Embryonic facial prominence (tissue), 1 donor: ENCODE measurements around the gene RSKR.
"Not testable (repeated sequence)": the region's sequence is repeated elsewhere in the genome, so short reads cannot be mapped to it uniquely, and the experiment has no call there.

ENCODE experiments used
- DNase-seq: peaks from one replicate; pipeline ENCODE4 v3.0.0-alpha.2; 2016; ENCODE audit errors: extremely low spot score

Gene RSKR

GRCh38 chr17:28578246-28579195 lies 35.5 kb downstream of the RSKR start:
- no peak for DNase-seq

DNA sequence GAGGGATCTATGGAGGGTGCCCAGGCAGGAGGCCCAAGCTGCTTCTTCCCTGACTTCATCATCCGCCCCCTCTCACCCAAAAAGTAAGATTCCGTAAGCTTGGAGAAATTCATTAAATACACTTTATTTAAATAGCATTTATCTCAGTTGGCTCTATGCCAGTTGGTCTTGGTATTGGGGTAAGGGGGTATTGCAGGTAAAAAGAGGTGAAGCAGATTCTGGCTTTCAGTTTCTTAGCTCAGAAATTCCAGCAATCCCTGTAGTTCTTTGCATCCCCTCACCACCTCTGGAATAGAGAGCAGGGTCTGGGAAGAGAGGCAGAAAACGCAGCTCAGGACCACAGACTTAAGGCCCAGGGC lies 36.5 kb downstream of the RSKR start:
- no peak for DNase-seq

DNA sequence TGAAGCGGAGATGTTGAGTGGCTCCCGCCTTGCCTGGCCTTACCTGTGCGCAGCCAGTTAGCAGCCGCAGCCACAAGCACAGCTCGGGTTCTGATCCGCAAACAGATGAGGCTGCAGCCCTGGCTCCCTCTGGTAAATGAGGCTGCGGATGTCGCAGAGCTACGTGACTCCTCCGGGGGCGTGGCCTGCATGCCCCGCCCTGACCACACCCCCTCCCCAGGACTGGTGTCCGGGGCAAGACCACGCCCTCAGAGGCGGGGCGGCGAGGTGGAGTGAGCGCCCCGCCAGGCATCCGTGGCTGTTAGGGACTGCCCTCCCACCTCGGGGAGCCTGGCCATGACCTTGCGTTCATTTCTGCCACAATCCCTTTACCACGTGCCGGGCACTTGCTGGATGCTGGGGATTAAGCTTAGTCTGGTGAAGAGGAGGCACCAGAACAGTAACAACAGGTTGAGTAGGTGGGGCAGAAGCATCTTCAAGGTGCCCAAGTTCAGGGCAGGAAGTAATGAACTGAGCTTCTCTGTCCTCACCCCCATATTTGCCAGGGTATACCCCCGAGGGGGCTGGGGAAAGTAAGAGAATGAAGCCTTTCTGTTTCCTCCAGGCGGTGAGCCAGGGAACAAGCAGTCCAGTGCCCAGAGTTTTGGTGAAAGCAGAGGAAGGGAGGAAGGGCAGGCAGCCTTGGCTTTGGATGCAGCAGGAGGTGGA lies 37.1 kb downstream of the RSKR start, which contains the start of gene ALDOC:
Gene ALDOC, minus strand, starts transcription at position 138 of the 708 bp plus-strand sequence. CDS start 1,363 bp downstream, outside the sequence.
- DNase-seq, result peak; percentile 25

DNA sequence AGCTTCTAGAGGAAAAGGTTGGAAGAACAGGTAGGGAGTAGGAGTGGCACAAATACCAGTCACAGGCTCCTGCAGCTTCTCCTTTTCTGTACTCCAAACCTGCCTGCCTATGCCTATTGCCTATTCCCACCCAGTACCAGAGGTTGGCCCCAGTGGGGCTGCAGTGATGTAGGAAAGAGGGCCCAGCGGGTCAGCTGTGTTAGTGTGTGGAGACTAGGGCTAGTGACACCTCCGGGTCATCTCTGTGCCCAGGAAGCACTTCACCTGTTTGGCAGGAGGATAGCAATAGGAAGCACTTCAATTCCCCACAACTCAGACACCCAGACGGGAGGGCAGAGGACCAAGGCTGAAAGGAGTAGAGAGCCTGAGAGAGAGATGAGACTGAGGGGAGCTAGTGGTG lies 38.0 kb downstream of the RSKR start:
- not testable (repeated sequence) for DNase-seq

DNA sequence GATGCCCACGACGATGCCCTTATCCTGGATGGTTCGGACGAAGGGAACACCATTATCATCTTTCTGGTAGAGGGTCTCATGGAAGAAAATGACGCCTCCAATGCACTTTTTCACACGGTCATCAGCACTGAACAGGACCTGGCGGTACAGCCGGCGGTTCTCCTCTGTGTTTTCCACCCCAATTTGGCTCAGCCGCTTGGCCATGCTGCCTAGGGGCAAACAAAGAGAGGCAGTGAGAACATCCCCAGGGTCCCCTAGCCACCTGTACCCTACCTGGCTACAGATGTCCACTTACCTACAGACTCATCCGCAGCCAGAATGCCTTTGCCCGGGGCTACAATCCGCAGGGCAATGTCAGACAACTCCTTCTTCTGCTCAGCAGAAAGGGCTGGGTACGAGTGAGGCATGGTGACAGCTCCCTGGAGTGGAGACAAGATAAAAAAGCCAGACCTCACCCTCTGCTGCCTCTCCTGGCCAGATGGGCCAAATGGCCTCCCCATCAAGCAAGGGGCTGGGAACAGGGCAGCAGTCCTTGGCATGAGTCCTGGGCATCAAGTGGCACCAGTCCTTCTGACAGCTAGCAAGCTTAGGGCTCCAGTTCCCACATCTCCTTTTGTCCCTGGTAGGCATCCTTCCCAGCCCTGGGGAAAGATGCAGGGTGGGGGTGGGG lies 38.7 kb downstream of the RSKR start:
- no peak for DNase-seq

DNA sequence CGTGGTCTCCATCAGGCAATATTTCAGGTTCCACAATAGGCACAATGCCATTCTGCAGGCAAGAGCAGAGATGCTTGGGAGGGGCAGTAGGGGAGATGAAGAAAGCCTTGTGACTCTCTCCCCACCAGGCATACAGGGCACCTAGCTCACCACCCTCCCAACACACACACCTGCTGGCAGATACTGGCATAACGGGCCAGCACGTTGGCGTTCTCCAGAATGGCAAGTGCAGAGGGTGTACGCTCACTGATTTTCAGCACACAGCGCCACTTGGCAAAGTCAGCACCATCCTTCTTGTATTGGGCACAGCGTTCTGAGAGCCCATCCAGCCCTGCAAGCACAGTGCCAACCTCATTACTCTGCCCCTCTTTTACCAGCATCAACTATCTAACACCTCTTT lies 39.5 kb downstream of the RSKR start:
- no peak for DNase-seq

GRCh38 chr17:28573966-28574480 lies 40.0 kb downstream of the RSKR start:
- DNase-seq, result no peak

DNA sequence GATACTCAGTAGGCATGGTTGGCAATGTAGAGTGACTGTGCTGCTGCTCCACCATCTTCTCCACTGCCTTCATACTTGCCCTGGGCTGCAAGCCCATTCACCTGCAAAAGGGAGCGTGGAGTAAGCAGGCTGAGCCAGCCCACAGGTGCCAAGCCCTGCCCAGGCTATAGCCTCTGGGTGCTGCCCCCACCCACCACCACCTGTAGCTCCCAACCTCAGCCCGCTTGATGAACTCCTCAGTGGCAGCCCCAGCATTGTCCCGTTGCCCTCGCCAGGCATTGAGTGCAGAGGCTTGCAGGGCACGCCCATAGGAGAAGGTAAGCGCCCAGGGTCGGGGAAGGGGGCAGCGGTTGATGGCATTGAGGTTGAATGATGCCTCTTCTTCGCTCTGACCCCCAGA lies 40.5 kb downstream of the RSKR start:
- no peak for DNase-seq

- no peak for DNase-seq
These were observed 41.0 kb downstream of the RSKR start for GRCh38 chr17:28573040-28573380.

DNA sequence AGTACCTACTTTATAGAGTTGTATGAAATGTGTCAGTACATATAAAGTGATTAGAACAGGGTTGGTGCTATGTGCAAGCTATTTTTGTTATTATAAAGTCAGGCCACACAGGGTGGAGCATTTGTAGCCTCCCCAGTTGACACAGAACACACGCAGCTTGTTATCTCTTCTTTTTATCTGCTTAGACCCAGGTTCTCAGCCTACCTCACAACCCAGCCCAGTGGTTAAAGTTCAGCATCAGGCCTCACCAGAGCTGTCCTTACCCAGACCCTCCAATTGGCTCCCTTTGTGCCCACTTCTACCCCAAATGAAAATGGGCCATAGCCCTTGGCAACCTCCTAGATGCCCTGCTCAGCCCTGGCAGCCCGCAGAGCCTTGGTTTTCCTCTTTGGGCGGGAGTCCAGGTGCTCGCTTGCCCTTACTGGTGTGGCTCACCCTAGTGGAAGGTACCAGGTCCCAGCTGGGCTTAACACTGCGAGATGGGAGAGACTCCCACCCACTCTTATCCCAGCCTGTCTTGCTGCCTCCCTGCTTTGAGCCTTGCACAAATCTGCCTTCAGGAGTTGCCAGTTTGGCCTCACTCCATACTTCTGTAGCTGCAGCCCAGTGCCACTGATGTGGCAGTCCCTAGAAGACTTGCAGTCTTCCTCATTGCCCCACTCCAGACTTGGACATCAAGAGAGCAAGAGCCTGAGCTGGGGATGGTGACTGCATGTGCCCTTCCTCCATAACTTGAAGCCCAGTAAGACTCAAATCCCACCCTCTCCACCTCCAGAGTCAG lies 41.5 kb downstream of the RSKR start:
- no peak for DNase-seq

DNA sequence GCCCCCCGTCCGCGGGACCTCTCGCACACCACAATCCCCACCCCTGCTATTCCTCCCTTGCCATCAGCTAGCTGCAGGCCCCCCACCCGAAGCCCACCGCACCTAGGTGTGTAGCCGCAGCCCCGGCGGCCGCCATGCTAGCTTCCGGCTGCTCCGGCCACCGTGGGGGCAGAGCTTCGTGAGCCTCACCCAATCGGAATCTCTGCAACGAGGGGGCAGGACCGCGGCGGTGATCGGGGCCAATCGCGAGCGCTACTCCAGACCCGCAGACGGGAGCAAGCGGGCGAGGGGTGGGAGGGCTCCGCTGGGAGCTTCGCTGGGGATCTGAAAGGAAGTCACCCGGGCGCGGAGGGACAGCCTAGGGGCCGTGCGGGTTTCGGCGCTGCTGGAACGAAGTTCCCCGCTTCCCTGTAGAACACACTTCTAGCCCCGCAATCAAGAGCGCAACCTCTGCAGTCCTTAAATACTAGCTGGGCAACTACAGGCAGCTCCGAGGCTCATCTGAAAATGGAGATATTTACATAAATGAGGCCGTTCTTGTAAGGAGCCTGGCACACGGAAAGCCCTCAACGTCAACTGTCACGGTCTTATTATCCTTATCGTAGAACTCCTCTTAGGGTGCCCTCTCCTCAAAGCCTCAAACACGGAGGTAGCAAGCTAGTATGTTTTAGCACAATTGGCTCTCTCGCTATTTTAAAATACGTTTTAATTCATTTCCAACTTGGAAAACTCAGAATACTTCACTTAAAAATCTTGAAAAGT lies 42.4 kb downstream of the RSKR start, which contains the start of gene PIGS:
Gene PIGS, minus strand, starts transcription at position 164 of the 762 bp plus-strand sequence. Its CDS starts 28 bp downstream, at position 136.
- peak; percentile 82 for DNase-seq

- DNase-seq, result no peak
These were observed 43.1 kb downstream of the RSKR start for GRCh38 chr17:28570716-28571360.

GRCh38 chr17:28569446-28569845 lies 44.5 kb downstream of the RSKR start:
- DNase-seq, result no peak

- no peak for DNase-seq
These were observed 46.4 kb downstream of the RSKR start for GRCh38 chr17:28567604-28568003.

DNA sequence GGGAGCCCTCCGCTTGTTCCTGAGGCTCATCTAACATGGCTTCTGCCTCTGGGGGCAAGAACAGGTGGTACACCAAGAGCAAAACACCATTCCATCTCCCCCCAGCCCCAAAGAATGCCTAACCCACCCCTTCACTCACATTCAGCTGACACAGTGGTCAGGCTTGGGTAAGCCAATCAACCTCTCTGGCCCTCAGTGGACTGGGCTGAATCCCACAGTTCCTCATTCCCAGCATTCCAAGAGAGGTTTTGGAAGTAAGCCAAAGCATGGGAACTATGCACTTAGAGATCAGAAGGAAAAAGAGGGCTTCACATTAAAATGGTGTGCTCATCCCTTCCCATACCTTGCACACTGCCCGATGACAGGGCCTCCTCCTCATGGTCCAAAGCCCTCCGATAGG lies 50.5 kb downstream of the RSKR start:
- no peak for DNase-seq
